Neutrophil (primary cell): Measurements from ENCODE around the gene EFHD2.
"Not testable (repeated sequence)": the region's sequence is repeated elsewhere in the genome, so short reads cannot be mapped to it uniquely, and the experiment has no call there.

Experiments used
- H3K27ac ChIP-seq: fragments of 200-600 bp; sonication (generic); 2 replicates; pipeline ENCODE4 v1.5.1; 2016; ENCODE audit warnings: mild to moderate bottlenecking, moderate library complexity
- H3K27me3 ChIP-seq: fragments of 200-600 bp; sonication (generic); 2 replicates; pipeline ENCODE4 v1.6.0; 2016; ENCODE audit warnings: mild to moderate bottlenecking
- H3K36me3 ChIP-seq: fragments of 200-600 bp; sonication (generic); 2 replicates; pipeline ENCODE4 v1.5.1; 2017
- H3K4me1 ChIP-seq, 2 experiments: fragments of 200-600 bp in 1 of 2; sonication (generic) in 1 of 2; 1 replicate in 1 of 2; 2 replicates in 1 of 2; pipeline versions ENCODE4 v1.5.1 to v1.6.1; 2013 to 2016; ENCODE audit warnings: low read depth in 1 of 2, low read length in 1 of 2, mild to moderate bottlenecking in 1 of 2, moderate library complexity in 1 of 2; ENCODE audit not compliant: control insufficient read depth in 1 of 2, insufficient read depth in 1 of 2
- H3K4me3 ChIP-seq, 2 experiments: fragments of 200-600 bp in 1 of 2; sonication (generic) in 1 of 2; 1 replicate in 1 of 2; 2 replicates in 1 of 2; pipeline ENCODE4 v1.5.1; 2013 to 2016; ENCODE audit warnings: low read depth in 1 of 2, low read length in 1 of 2, mild to moderate bottlenecking in 1 of 2, moderate library complexity in 1 of 2
- H3K9me3 ChIP-seq: fragments of 200-600 bp; sonication (generic); 2 replicates; pipeline ENCODE4 v1.5.1; 2016
- TF ChIP-seq, protein P1 (sequence below): fragments of 200-600 bp; sonication (generic); IDR thresholded peaks from 2 replicates; pipeline ENCODE4 v1.5.1; 2016; ENCODE audit warnings: antibody characterized with exemption

EFHD2 gene

DNA sequence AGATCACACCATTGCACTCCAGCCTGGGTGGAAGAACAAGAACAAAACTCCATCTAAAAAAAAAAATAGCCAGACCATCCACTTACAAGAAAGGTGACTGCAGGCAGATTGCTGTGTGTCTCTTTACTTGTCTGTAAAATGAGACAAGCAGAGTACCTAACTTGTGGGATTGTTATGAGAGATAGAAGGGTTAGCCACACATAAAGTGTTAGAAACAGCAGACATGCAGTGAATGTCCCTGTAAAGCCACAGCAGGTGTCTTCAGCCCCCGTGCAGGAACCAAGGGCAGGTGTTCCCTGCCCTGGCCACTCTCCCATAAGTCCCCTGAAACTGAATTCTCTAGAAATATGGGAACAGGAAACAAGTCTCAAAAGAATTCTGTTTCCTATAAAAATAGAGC is 40.8 kb upstream of the EFHD2 start:
- TF ChIP-seq, protein P1, sequence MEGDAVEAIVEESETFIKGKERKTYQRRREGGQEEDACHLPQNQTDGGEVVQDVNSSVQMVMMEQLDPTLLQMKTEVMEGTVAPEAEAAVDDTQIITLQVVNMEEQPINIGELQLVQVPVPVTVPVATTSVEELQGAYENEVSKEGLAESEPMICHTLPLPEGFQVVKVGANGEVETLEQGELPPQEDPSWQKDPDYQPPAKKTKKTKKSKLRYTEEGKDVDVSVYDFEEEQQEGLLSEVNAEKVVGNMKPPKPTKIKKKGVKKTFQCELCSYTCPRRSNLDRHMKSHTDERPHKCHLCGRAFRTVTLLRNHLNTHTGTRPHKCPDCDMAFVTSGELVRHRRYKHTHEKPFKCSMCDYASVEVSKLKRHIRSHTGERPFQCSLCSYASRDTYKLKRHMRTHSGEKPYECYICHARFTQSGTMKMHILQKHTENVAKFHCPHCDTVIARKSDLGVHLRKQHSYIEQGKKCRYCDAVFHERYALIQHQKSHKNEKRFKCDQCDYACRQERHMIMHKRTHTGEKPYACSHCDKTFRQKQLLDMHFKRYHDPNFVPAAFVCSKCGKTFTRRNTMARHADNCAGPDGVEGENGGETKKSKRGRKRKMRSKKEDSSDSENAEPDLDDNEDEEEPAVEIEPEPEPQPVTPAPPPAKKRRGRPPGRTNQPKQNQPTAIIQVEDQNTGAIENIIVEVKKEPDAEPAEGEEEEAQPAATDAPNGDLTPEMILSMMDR, result no peak
- peaks cover 14% of the 10 kb centered on the region for H3K27me3 ChIP-seq
- no peaks in the 10 kb centered on the region for H3K36me3 ChIP-seq
- H3K4me3 ChIP-seq, result no peak overlapping the region
- H3K4me1 ChIP-seq, result no peaks in the 10 kb centered on the region
- H3K27ac ChIP-seq, result no peak overlapping the region
- no peaks in the 10 kb centered on the region for H3K9me3 ChIP-seq

DNA sequence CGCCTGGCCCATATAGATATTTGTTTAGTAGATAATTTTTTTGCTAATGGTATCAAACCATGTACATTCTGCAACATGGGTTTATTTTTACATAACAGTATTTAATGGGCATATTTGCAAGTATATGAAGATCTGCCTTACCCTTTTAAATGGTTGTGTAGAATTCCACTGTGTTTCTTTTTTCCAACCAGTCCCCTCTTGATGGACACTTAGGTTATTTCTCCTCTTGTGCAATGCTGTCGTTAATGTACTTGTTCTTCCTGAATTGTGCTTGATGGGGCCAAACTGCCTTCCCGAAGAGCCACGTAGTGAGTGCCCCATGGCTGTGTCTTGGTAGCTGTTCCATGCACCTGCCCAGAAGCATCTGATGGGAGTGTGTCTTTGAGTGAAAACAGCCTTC is 39.4 kb upstream of the EFHD2 start:
- H3K27ac ChIP-seq, result no peak overlapping the region
- H3K4me3 ChIP-seq, result no peak overlapping the region
- TF ChIP-seq, protein P1, result no peak
- no peaks in the 10 kb centered on the region for H3K9me3 ChIP-seq
- peaks cover 10% of the 10 kb centered on the region for H3K27me3 ChIP-seq
- H3K36me3 ChIP-seq, result no peaks in the 10 kb centered on the region
- H3K4me1 ChIP-seq, result no peaks in the 10 kb centered on the region

DNA sequence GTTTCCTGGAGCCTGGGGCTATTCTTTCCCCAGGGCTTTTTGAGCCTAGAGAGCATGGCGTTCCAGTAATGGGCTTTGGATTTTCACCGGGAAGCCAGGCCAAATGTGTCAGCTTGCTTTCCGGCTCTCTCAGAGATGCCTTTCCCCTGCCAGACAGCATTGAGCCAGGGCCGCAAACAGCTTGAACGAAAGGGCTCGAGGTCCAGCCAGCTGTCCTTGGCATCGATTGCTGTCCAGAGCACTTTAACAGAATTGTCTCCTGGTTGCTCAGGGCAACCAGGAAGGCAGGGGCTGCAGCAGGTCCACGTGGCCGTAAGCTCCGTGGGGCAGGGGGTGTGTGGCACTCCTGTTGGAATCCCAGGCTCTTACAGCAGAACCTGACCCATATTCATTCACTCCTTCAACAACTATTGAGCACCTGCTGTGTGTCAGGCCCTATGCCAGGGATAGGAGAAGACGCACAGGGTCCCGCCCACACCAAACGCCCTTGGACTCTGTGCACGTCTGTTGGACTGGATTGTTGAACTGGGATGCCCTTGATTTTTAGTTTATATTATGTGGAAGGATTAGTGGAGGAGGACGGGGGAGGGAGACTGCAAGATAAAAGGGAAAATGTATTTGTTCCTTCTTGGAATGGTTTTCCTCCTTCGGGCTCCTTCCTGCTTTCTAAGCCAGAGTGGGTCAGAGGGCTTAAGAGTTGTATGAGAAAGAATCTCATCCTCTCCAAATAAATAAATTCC is 38.7 kb upstream of the EFHD2 start:
- Histone ChIP-seq H3K9me3 (no peaks in the 10 kb centered on the region), H3K4me3 (no peak overlapping the region), H3K4me1 (no peaks in the 10 kb centered on the region), H3K36me3 (no peaks in the 10 kb centered on the region), H3K27ac (no peak overlapping the region), H3K27me3 (peaks cover 7% of the 10 kb centered on the region)
- TF ChIP-seq, protein P1, result no peak

DNA sequence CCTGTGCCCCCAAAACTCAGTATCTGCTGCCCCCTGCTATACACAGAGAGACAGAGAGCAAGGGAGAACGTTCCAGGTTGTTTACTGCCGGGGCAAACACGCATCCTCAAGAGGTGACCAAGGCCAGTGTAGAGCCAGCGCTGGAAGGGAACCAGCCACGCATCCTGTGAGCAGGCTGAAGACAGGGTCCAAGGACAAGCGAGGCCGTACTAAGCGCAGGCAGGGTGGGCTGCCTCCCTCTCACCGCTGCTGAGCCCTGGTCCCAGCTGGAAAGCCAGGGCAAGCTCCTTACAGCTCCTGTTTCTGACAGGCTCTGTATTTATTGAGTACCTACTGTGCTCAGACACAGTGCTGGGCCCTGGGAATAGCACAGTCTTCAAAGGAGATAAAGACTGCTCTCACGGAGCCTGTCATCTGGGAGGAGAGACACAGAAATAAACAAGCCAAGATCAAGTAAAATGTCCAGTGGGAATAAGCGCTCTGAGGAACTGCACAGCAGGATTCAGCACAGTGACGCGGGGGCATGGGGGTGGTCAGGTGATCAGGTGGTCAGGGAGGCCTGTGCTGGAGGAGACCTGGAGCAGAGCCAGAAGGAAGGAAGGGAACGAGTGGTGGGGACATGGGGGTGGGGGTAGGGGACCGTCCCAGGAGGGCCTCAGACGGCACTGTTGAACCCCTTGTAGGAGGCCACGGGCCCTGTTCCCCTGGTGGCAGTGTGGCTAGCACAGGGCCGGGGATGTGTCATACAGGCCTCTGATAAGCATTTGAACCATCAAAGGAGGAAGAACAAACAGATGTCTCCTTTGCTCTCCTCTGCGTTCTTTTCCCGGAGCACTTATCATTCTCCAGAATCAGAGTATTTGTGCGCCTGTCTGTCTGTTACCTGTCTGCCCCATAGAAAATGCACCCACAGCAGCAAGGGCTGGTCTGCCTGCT is 37.8 kb upstream of the EFHD2 start:
- Histone ChIP-seq H3K27me3 (peaks cover 11% of the 10 kb centered on the region), H3K4me1 (no peaks in the 10 kb centered on the region), H3K36me3 (no peaks in the 10 kb centered on the region), H3K4me3 (no peak overlapping the region), H3K9me3 (no peaks in the 10 kb centered on the region), H3K27ac (no peak overlapping the region)
- TF ChIP-seq, protein P1, result no peak

DNA sequence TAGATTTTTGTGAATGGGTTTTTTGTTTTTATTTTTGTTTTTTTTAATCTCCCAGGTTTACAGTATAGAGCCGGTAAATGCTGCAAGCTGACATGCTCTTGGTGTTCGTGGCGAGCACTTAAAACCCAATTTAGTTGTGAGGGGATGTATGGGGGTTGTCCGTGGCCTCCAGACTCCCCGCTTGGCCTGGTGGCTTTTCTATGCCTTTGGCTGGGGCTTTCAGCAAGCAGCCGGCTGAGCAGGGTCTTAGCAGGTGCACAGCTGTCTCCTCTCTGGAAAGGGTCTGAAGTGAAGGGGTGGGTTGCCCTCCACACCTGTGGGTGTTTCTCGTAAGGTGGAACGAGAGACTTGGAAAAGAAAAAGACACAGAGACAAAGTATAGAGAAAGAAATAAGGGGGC is 31.0 kb upstream of the EFHD2 start:
- no peak overlapping the region for H3K4me3 ChIP-seq
- TF ChIP-seq, protein P1, result no peak
- no peaks in the 10 kb centered on the region for H3K36me3 ChIP-seq
- H3K4me1 ChIP-seq, result no peaks in the 10 kb centered on the region
- H3K27me3 ChIP-seq, result peaks cover 47% of the 10 kb centered on the region
- H3K27ac ChIP-seq, result no peak overlapping the region
- H3K9me3 ChIP-seq, result no peaks in the 10 kb centered on the region

DNA sequence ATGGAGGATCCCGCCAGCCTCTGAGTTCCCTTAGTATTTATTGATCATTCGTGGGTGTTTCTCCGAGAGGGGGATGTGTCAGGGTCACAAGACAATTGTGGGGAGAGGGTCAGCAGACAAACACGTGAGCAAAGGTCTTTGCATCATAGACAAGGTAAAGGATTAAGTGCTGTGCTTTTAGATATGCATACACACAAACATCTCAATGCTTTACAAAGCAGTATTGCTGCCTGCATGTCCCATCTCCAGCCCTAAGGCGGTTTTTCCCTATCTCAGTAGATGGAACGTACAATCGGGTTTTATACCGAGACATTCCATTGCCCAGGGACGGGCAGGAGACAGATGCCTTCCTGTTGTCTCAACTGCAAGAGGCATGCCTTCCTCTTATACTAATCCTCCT is 30.5 kb upstream of the EFHD2 start:
- not testable (repeated sequence) for H3K27ac ChIP-seq, H3K9me3 ChIP-seq, H3K4me1 ChIP-seq, H3K36me3 ChIP-seq, H3K4me3 ChIP-seq
- peaks cover 51% of the 10 kb centered on the region for H3K27me3 ChIP-seq
